GM15510 (cell line): ENCODE results near the gene PALLD.

Experiments
- POLR2A ChIP-seq: IDR thresholded peaks from 3 replicates; pipeline ENCODE4 v1.6.1; 2011; ENCODE audit warnings: borderline replicate concordance; ENCODE audit not compliant: insufficient read length; ENCODE audit errors: extremely low read depth

PALLD gene

GRCh38 chr4:168769837-168770236 lies 273.0 kb downstream of the PALLD start:
- no peak for TF ChIP-seq POLR2A

- no peak for TF ChIP-seq POLR2A
Measured at GRCh38 chr4:168771251-168771650, 274.4 kb downstream of the PALLD start.

GRCh38 chr4:168773388-168774195 lies 276.7 kb downstream of the PALLD start:
- TF ChIP-seq POLR2A: no peak

- TF ChIP-seq POLR2A: no peak
Measured at GRCh38 chr4:168776382-168776781, 279.5 kb downstream of the PALLD start.

- TF ChIP-seq POLR2A: no peak
Measured at GRCh38 chr4:168777277-168777965, 280.6 kb downstream of the PALLD start.

- TF ChIP-seq POLR2A: no peak
Measured at GRCh38 chr4:168781341-168781740, 284.5 kb downstream of the PALLD start.

GRCh38 chr4:168781926-168782325 lies 285.1 kb downstream of the PALLD start:
- TF ChIP-seq POLR2A: no peak

GRCh38 chr4:168782439-168782838 lies 285.6 kb downstream of the PALLD start:
- no peak for TF ChIP-seq POLR2A

- no peak for TF ChIP-seq POLR2A
Measured at GRCh38 chr4:168784786-168785461, 288.1 kb downstream of the PALLD start.

- no peak for TF ChIP-seq POLR2A
Measured at GRCh38 chr4:168787334-168787733, 290.5 kb downstream of the PALLD start.

- no peak for TF ChIP-seq POLR2A
Measured at GRCh38 chr4:168787801-168788595, 291.1 kb downstream of the PALLD start.

GRCh38 chr4:168790898-168791297 lies 294.0 kb downstream of the PALLD start:
- no peak for TF ChIP-seq POLR2A

GRCh38 chr4:168791376-168791775 lies 294.5 kb downstream of the PALLD start:
- no peak for TF ChIP-seq POLR2A

- no peak for TF ChIP-seq POLR2A
Measured at GRCh38 chr4:168793542-168793941, 296.7 kb downstream of the PALLD start.
